Kidney (tissue), 14 donors: ENCODE results near the gene ALOX15. TPM values are rescaled to one million over a fixed set of nuclear protein-coding genes. Genes with fewer than 3 reads are reported as not detected.
A peak's percentile ranks its signal among the peaks of the same experiment; 100 is the strongest.

Experiments
- DNase-seq, 5 donors: peaks; one replicate each; pipeline ENCODE4 v3.0.0-alpha.2; 2013 to 2020
- FAIRE-seq: peaks from 2 replicates; lab custom pipeline; 2012; peaks lifted over from hg19 to GRCh38; lab: Jason Lieb, UNC
- H3K27ac ChIP-seq, 2 donors: one replicate each; pipeline ENCODE4 v1.7.0; 2013; ENCODE audit warnings: low read depth in 2 of 2, low read length in 2 of 2, inconsistent platforms in 1 of 2
- H3K27me3 ChIP-seq: one replicate; pipeline ENCODE4 v1.7.1; 2013; ENCODE audit warnings: low read length, inconsistent platforms; ENCODE audit not compliant: control insufficient read depth, insufficient read depth
- H3K36me3 ChIP-seq, 3 donors: one replicate each; pipeline versions ENCODE4 v1.7.0 to v1.7.1; 2013; ENCODE audit warnings: low read length in 3 of 3, control low read depth in 1 of 3, inconsistent platforms in 1 of 3; ENCODE audit not compliant: insufficient read depth in 3 of 3, control insufficient read depth in 2 of 3
- H3K4me1 ChIP-seq, 3 donors: one replicate each; pipeline versions ENCODE4 v1.7.0 to v1.7.1; 2013; ENCODE audit warnings: low read length in 3 of 3, inconsistent platforms in 1 of 3, low read depth in 1 of 3; ENCODE audit not compliant: control insufficient read depth in 2 of 3, insufficient read depth in 2 of 3
- H3K4me3 ChIP-seq, 3 donors: one replicate each; pipeline versions ENCODE4 v1.7.0 to v1.8.1; 2013; ENCODE audit warnings: low read length in 3 of 3, control low read depth in 1 of 3, inconsistent platforms in 1 of 3
- H3K9ac ChIP-seq, 3 donors: one replicate each; pipeline versions ENCODE4 v1.7.0 to v1.7.1; 2013; ENCODE audit warnings: low read length in 3 of 3, control low read depth in 1 of 3, inconsistent platforms in 1 of 3
- H3K9me3 ChIP-seq, 3 donors: one replicate each; pipeline versions ENCODE4 v1.7.0 to v1.7.1; 2013; ENCODE audit warnings: low read length in 3 of 3, control low read depth in 1 of 3, inconsistent platforms in 1 of 3; ENCODE audit not compliant: control insufficient read depth in 2 of 3, insufficient read depth in 1 of 3
- intact Hi-C: fragments of 100-400 bp; cut with DNase I; formaldehyde crosslinking; loops from one replicate; pipeline ENCODE4 v1.11.1; 2022
- polyA plus RNA-seq: library from polyadenylated mRNA; stranded (reverse); fragments of 350-450 nt; fragmentation: Illumina TruSeq; extraction: RNeasy Lipid Tissue Mini Kit (QIAGEN cat#74804); gene quantifications from one replicate; pipeline ENCODE4 v1.2.3, GENCODE V29; 2014; ENCODE audit warnings: low read depth, low replicate concordance; ENCODE audit not compliant: insufficient read depth
- total RNA-seq: library from RNA; stranded (reverse); fragmentation: NEBNext Ultra II Directional; extraction: Animal tissue kit (Norgen Biotek cat#: 25700); gene quantifications from one replicate; pipeline ENCODE4 v1.2.1, GENCODE V29; 2021
- TF ChIP-seq, protein P1 (sequence below): IDR thresholded peaks from 3 replicates; pipeline ENCODE4 v1.5.1; 2012; ENCODE audit warnings: mild to moderate bottlenecking, moderate library complexity, borderline replicate concordance; ENCODE audit not compliant: insufficient read depth; ENCODE audit errors: extremely low read depth
- donor health status: control.
- donor health status: control.
- donor health status: control.
- donor health status: control.
- donor health status: control.
- donor health status: DM: yes; HTN: yes; CAD: no.
- donor health status: Normal renal cell carcinoma (clear cell type).

ALOX15 gene
- total and polyA plus RNA-seq, 2 donors from 2014 or later = not detected

DNA sequence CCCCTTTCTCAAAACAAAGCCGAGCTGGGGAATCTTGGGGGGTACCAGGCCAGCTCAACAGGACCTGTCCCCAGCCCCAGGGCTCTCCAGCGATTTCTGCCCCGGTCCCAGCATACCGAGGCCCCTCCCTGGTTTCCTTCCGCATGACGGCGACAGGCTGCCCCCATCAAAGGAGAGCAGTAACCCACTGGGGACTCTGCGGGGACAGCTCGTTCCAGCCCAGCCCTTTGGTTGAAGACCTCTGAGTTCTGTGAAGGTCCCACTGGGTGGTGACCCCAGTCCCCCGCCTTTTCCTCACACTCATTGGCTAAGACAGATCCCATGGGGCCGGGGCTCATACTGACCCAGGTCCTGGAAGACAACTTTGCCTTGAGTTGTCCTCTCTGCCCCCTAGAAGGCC lies 53.1 kb downstream of the ALOX15 start:
- H3K9me3 ChIP-seq = no peaks in the 10 kb centered on the region
- peak overlapping the region; percentile 5 to 95 for H3K27ac ChIP-seq
- H3K4me3 ChIP-seq = peak overlapping the region in 1 of 3 donors; percentile 59
- peaks cover 2 to 45% (median 26%) of the 10 kb centered on the region in 3 donors for H3K4me1 ChIP-seq
- DNase-seq = peak in 1 of 5 donors; percentile 62
- peak overlapping the region in 1 of 3 donors; percentile 73 for H3K9ac ChIP-seq
- FAIRE-seq = no peak
- TF ChIP-seq, protein P1, sequence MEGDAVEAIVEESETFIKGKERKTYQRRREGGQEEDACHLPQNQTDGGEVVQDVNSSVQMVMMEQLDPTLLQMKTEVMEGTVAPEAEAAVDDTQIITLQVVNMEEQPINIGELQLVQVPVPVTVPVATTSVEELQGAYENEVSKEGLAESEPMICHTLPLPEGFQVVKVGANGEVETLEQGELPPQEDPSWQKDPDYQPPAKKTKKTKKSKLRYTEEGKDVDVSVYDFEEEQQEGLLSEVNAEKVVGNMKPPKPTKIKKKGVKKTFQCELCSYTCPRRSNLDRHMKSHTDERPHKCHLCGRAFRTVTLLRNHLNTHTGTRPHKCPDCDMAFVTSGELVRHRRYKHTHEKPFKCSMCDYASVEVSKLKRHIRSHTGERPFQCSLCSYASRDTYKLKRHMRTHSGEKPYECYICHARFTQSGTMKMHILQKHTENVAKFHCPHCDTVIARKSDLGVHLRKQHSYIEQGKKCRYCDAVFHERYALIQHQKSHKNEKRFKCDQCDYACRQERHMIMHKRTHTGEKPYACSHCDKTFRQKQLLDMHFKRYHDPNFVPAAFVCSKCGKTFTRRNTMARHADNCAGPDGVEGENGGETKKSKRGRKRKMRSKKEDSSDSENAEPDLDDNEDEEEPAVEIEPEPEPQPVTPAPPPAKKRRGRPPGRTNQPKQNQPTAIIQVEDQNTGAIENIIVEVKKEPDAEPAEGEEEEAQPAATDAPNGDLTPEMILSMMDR = no peak
- H3K36me3 ChIP-seq = no peaks in the 10 kb centered on the region
- intact Hi-C loops = no loop called here
- H3K27me3 ChIP-seq = no peaks in the 10 kb centered on the region

DNA sequence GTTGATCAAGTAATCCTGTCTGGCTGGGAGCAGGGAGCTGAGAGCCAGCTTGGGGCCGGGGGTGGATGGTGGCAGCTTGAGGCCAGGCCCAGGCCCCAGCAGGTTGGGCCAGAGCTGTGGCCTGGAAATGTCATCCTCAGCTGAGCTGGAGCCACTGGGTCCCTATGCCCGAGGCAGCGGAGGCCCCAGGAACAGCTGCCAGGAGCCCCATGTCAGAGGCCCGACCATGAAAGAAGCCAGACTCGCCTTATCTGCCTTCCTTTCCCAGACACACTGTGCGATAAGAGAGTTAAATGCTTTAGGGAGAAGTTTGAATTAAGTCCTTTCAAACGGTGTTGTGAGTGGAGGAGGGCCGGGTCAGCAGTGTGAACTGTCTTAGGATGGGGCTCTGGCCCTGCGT lies 53.7 kb downstream of the ALOX15 start:
- FAIRE-seq = no peak
- H3K27ac ChIP-seq = peak overlapping the region; percentile 82 to 95
- peak overlapping the region in 1 of 3 donors; percentile 59 for H3K4me3 ChIP-seq
- no peaks in the 10 kb centered on the region for H3K9me3 ChIP-seq
- no peaks in the 10 kb centered on the region for H3K27me3 ChIP-seq
- H3K4me1 ChIP-seq = peaks cover 2 to 51% (median 32%) of the 10 kb centered on the region in 3 donors
- DNase-seq = peak in 1 of 5 donors; percentile 56
- H3K36me3 ChIP-seq = no peaks in the 10 kb centered on the region
- intact Hi-C loops = no loop called here
- peak overlapping the region in 1 of 3 donors; percentile 73 for H3K9ac ChIP-seq
- TF ChIP-seq, protein P1 = no peak

DNA sequence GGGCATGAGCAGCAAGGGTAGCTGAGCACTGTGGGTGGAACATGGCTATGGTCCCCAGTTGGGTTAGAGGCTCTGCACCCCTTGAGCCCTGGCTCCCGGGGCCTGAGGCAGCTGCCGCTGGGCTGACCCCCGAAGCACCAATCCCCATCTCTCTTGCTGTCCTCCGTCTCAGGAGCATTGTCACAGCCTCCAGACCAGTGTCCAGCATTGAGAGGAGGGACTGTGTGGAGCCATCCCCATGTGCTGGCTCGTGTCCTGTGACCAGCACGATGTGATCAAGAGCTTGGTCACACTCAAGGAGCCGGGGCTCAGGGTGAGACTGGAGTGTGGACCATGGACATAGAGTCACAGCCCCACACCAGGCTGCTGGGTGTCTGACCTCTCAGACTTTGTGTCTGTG lies 54.3 kb downstream of the ALOX15 start:
- H3K4me3 ChIP-seq = peak overlapping the region in 2 of 3 donors; percentile 59 to 72
- DNase-seq (no peak), FAIRE-seq (no peak)
- peak overlapping the region in 1 of 3 donors; percentile 73 for H3K9ac ChIP-seq
- H3K4me1 ChIP-seq = peaks cover 2 to 56% (median 31%) of the 10 kb centered on the region in 3 donors
- H3K27ac ChIP-seq = peak overlapping the region; percentile 82 to 95
- intact Hi-C loops = no loop called here
- TF ChIP-seq, protein P1 = no peak
- no peaks in the 10 kb centered on the region for H3K9me3 ChIP-seq
- H3K36me3 ChIP-seq = no peaks in the 10 kb centered on the region
- no peaks in the 10 kb centered on the region for H3K27me3 ChIP-seq

DNA sequence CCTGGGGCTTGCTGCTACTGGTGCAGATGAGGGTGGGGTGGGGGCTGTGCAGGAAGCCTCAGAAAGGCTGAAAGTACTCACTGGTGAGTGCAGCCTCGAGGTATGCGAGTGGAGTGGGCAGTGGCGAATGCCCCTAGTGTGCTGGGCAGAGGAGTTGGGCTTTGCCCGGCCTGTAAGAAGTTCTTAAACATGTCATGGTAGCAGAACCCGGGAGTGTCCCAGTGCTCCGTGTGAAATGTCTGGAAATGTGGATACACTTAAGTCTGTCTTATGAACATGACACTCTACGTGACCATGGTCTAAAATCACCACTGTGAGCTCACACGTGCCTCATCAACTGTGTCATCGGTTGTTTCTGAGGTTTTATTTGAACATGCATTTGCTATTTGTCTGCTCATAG lies 55.4 kb downstream of the ALOX15 start:
- H3K27me3 ChIP-seq = no peaks in the 10 kb centered on the region
- H3K4me3 ChIP-seq = peak overlapping the region; percentile 34 to 72 (median 59)

More for the DNA sequence above, 55.4 kb downstream of the ALOX15 start:
- DNase-seq = peak in 1 of 5 donors; percentile 62
- FAIRE-seq = no peak
- Histone ChIP-seq H3K9ac (peak overlapping the region in 2 of 3 donors; percentile 29 to 73), H3K27ac (peak overlapping the region; percentile 82 to 95), H3K36me3 (no peaks in the 10 kb centered on the region), H3K4me1 (peaks cover 2 to 54% (median 27%) of the 10 kb centered on the region in 3 donors), H3K9me3 (no peaks in the 10 kb centered on the region)
- intact Hi-C loops = no loop called here
- TF ChIP-seq, protein P1 = no peak
